ENCODE results near the gene WDR64.
"Not testable (repeated sequence)": the region's sequence is repeated elsewhere in the genome, so short reads cannot be mapped to it uniquely, and the experiment has no call there.

WDR64 gene

DNA sequence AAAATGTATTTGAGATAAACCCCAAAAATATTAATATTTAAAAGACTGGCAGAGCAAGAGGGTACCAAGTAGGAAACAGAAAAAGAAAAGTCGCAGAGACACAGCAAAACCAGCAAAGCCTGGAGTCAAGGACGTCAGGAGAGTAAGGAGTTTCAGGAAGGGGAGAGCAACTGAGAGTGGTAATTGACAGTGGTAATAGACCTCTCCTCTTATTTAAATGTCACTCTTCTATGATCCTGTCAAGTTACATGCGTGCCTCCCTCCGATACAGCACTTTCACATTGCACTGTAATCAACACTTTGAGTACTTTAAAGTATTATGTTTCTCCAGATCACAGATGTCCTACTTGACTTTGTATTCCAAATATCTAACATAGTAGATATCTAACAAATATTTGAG lies 113.3 kb downstream of the WDR64 start:
- H3K4me1 Mint-ChIP-seq: peaks cover 10% of the 10 kb centered on the region
- no peaks in the 10 kb centered on the region for H3K36me3 Mint-ChIP-seq
- no peak overlapping the region for H3K4me3 Mint-ChIP-seq
- no peaks in the 10 kb centered on the region for H3K9me3 Mint-ChIP-seq
- H3K27ac Mint-ChIP-seq: no peak overlapping the region
- peaks cover 2% of the 10 kb centered on the region for H3K27me3 Mint-ChIP-seq

DNA sequence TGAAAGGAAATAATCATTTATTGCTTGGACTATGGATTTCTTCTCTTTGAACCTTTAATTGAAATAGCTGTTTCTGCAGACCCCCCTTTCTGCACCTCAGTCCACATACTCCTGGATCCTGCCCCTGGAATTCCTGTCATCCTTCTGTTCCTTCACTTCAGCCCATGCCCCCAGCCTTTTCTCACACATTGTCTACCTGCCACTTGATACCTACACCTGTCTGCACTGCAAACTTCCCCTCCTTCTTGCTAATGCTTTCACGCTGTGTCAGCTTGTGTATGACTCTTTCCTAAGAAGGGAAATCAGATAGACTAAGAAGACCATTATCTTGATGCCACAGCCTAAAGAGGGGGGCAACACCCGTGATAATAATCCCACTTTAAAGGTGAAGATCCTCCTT lies 115.7 kb downstream of the WDR64 start:
- no peaks in the 10 kb centered on the region for H3K27me3 Mint-ChIP-seq
- peaks cover 10% of the 10 kb centered on the region for H3K4me1 Mint-ChIP-seq
- H3K4me3 Mint-ChIP-seq: no peak overlapping the region
- no peaks in the 10 kb centered on the region for H3K9me3 Mint-ChIP-seq
- H3K27ac Mint-ChIP-seq: no peak overlapping the region
- H3K36me3 Mint-ChIP-seq: no peaks in the 10 kb centered on the region

DNA sequence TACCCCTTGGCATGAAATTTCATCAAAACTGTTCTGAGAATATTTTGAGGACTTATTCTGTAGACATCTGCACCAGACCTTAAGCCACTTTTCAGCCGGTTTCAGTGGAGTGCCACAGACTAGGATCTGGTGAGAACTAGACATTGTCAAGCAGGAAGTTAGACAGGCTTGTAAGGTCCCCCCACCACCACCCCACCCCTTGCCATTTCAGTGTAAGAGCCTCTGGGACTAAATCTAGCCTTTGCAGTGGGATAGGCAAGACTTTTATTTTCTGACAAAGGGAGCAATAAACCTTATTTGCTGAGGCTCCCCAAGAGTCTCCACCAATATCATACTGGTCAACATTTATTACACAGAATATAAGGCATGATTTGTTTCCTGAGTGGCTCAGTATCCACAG lies 118.0 kb downstream of the WDR64 start:
- no peak overlapping the region for H3K27ac Mint-ChIP-seq
- H3K4me3 Mint-ChIP-seq: no peak overlapping the region
- no peaks in the 10 kb centered on the region for H3K36me3 Mint-ChIP-seq
- H3K4me1 Mint-ChIP-seq: peaks cover 10% of the 10 kb centered on the region
- no peaks in the 10 kb centered on the region for H3K9me3 Mint-ChIP-seq
- H3K27me3 Mint-ChIP-seq: peaks cover 1% of the 10 kb centered on the region

DNA sequence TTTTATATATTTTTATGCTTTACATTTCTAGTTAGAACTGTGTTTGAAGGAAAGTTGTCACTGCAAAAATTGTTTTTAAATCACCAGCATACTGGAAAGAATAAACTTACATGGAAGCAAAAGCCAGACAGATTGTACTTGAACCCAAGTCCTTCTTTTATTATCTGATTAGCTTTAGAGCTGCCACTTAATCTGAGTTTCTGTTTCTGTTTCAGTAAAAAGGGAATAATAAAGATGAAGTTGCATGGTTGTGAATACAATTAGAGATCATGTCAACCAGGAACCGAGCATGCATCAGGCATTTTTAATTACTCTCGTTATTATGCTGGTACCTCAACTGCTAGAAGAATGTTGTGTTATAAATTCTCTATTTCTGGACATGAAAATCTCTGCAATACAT lies 119.0 kb downstream of the WDR64 start:
- Mint-ChIP-seq H3K9me3 (no peaks in the 10 kb centered on the region), H3K36me3 (no peaks in the 10 kb centered on the region), H3K27me3 (peaks cover 1% of the 10 kb centered on the region), H3K4me1 (peaks cover 10% of the 10 kb centered on the region), H3K4me3 (no peak overlapping the region), H3K27ac (no peak overlapping the region)

DNA sequence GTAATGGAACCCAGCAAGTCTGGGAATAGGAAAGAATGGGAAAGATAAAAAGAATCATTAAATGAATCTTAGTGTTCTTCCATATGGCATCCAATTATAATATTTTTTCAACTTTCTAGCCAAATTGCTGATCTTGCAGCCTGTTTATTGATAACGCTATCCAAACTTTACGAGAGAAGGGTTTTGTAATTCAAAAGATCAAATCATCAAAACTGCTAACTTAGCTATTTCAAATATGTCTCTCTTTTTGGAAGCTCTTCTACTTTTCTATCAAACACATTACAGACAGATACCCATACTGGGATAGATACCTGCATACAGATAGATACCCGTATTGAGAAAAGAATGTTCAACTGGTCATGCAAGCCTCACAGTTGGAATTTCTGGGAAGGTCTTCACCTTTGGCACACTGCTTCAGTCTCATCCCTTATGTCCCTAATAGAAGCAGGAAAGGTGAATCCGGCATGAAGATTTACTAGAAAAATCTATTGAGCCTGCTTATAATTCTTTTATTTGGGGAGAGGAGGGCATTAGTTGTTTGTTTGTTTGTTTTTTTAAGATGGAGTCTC lies 120.9 kb downstream of the WDR64 start:
- Mint-ChIP-seq H3K4me1 (peaks cover 10% of the 10 kb centered on the region), H3K36me3 (no peaks in the 10 kb centered on the region), H3K27ac (no peak overlapping the region), H3K27me3 (peaks cover 1% of the 10 kb centered on the region), H3K9me3 (no peaks in the 10 kb centered on the region), H3K4me3 (no peak overlapping the region)

DNA sequence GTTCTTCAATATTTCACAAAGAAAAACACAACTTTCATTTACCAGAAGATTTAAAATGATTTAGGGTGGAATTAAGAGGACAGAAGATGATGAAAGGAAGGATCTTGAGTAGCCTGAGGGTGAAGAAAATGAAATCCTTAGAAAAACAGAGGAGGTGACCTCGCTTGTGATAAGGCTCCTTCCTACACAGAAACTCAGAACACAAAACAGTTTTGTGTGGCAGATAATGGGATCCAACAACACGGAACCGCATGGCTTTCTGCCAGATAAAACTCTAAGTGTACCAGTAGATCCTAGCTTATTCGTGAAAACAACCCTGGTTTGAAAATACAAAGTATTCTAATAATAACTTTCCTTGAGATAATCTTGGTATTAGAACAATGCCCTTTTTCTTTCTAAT lies 121.9 kb downstream of the WDR64 start:
- H3K27ac Mint-ChIP-seq: no peak overlapping the region
- no peaks in the 10 kb centered on the region for H3K36me3 Mint-ChIP-seq

DNA sequence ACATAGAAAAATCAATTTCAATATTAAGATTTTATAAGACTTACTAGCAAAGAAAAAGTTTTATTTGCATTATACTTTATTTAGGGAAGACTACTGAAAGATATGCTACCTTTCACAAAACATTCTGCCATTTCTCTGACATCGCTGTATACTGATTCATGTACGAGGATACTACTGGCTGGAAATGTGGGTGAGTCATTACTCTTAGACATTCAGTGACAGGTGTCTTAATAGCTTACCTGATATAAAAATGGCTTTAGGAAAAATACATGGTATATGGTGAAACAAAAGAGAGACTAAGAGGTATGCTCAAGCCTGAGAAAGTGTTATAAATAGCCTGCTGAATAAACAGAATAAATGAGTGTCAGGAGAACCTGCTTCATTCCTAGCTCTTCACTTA lies 122.9 kb downstream of the WDR64 start:
- peaks cover 1% of the 10 kb centered on the region for H3K27me3 Mint-ChIP-seq
- H3K36me3 Mint-ChIP-seq: no peaks in the 10 kb centered on the region
- no peak overlapping the region for H3K27ac Mint-ChIP-seq
- no peak overlapping the region for H3K4me3 Mint-ChIP-seq
- peaks cover 4% of the 10 kb centered on the region for H3K4me1 Mint-ChIP-seq
- H3K9me3 Mint-ChIP-seq: no peaks in the 10 kb centered on the region

More for the DNA sequence above, 121.9 kb downstream of the WDR64 start:
- Mint-ChIP-seq H3K9me3 (no peaks in the 10 kb centered on the region), H3K4me3 (no peak overlapping the region), H3K27me3 (peaks cover 1% of the 10 kb centered on the region), H3K4me1 (peaks cover 10% of the 10 kb centered on the region)

DNA sequence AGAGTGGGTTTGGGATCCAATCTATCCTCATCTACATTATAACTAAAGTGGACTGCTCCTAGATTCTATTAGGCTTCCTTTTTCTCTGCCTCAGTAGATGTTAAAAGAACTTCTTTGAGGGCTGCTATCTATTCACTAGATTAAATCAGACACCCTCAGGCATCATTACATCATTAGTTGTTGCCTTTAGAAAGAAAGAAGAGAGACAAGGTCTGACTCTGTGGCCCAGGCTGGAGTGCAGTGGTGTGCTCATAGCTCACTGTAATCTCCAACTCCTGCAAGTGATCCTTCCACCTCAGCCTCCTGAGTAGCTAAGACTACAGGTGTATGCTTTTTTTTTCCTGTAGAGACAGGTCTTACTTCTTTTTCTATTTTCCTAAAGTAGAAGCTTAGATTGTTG lies 124.8 kb downstream of the WDR64 start:
- H3K4me3 Mint-ChIP-seq: no peak overlapping the region
- no peaks in the 10 kb centered on the region for H3K36me3 Mint-ChIP-seq
- peaks cover 1% of the 10 kb centered on the region for H3K27me3 Mint-ChIP-seq
- H3K27ac Mint-ChIP-seq: no peak overlapping the region
- H3K9me3 Mint-ChIP-seq: no peaks in the 10 kb centered on the region
- H3K4me1 Mint-ChIP-seq: no peaks in the 10 kb centered on the region

DNA sequence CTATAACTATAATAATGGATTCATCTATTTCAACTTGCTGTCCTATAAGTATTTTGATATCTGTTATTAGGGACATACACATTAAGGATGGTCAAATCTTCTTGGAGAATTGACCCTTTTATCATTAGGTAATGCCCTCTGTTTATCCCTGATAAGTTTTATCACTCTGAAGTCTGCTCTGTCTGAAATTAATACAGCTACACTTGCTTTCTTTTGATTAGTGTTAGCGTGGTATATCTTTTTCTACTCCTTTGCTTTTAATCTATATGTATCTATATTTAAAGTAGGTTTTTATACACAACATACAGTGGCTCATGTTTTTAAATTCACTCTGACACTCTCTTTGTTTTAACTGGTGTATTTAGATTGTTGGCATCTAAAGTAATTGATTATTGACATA lies 126.0 kb downstream of the WDR64 start:
- H3K4me3 Mint-ChIP-seq: no peak overlapping the region
- no peaks in the 10 kb centered on the region for H3K36me3 Mint-ChIP-seq
- no peak overlapping the region for H3K27ac Mint-ChIP-seq
- no peaks in the 10 kb centered on the region for H3K4me1 Mint-ChIP-seq
- H3K27me3 Mint-ChIP-seq: peaks cover 1% of the 10 kb centered on the region
- no peaks in the 10 kb centered on the region for H3K9me3 Mint-ChIP-seq

DNA sequence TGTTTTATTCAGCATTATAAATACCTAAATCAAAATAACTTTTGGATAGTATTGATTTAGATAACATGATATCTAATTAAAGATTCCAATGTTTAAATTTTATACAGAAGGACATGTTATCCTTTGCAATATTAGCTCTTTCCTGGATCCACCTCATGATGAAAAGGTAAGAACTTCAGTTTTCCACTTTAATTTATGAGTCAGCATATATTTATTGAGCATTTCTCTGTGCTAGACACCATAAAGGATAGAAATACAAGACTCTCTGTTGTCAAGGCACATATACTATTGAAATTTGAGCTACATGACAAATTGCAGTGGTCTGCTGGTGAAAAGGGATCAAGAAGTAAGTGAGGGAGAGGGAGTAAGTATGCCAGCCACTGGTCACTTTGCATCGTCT lies 127.8 kb downstream of the WDR64 start:
- Mint-ChIP-seq H3K36me3 (no peaks in the 10 kb centered on the region), H3K27me3 (peaks cover 1% of the 10 kb centered on the region), H3K9me3 (no peaks in the 10 kb centered on the region)

DNA sequence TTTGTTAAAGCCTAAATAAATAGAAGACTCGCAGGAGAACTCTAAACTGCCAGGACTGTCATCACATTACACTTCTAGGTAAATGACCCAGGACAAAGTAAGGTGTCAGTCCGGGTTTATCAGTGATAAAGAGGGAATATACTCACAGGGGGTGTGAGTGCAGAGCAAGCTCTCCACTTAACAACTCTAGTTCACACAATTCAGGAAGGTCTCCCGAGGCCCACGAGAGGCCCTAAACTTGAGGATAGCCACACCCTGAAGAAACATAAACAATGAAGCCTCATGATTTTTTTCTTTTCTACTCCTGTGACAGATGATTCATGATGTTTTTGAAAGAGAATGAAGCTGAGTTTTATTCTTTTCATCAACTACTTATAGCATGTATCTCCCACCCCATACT lies 130.3 kb downstream of the WDR64 start:
- Mint-ChIP-seq H3K4me1 (no peaks in the 10 kb centered on the region), H3K27me3 (no peaks in the 10 kb centered on the region), H3K36me3 (no peaks in the 10 kb centered on the region), H3K9me3 (no peaks in the 10 kb centered on the region), H3K27ac (no peak overlapping the region), H3K4me3 (no peak overlapping the region)

More for the DNA sequence above, 127.8 kb downstream of the WDR64 start:
- Mint-ChIP-seq H3K4me3 (no peak overlapping the region), H3K4me1 (no peaks in the 10 kb centered on the region), H3K27ac (no peak overlapping the region)

DNA sequence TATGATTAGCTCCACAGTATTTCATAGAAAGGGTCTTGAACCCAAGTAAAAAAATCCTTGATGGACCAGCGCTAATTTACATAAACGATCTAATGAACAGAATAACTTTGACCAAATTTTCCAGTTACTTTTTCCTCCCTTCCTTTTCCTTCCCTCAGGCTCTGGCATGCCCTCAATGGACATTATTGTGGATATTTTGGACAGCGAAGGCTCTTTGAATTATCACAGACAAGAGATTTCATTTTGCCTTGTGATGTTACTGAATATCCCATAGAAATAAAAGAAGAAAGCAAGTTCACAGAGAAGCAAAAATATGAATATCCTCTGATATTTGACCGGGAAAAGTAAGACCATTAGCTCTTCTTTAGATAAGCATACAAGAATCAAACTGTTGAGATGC lies 135.6 kb downstream of the WDR64 start:
- Mint-ChIP-seq H3K27me3 (no peaks in the 10 kb centered on the region), H3K9me3 (no peaks in the 10 kb centered on the region), H3K27ac (no peak overlapping the region), H3K4me1 (no peaks in the 10 kb centered on the region), H3K4me3 (no peak overlapping the region), H3K36me3 (no peaks in the 10 kb centered on the region)

DNA sequence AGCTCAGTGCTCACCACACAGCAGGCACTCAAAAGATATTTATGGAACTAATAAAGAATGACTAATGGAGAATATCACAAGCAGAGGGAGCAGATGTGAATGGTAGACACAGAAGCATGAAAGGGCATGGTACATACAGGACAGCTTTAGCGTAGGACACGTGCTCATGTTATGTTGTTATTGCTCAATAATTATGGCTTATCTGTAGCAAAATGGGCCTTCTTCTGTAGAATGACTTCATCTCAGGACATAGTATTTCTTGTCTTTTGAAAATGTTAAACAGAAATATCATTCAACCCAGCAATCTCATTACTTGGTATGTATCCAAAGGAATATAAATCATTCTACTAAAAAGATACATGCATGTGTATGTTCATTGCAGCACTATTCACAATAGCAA lies 137.0 kb downstream of the WDR64 start:
- Mint-ChIP-seq H3K27ac (no peak overlapping the region), H3K27me3 (no peaks in the 10 kb centered on the region), H3K36me3 (no peaks in the 10 kb centered on the region), H3K4me3 (no peak overlapping the region), H3K9me3 (no peaks in the 10 kb centered on the region), H3K4me1 (no peaks in the 10 kb centered on the region)

DNA sequence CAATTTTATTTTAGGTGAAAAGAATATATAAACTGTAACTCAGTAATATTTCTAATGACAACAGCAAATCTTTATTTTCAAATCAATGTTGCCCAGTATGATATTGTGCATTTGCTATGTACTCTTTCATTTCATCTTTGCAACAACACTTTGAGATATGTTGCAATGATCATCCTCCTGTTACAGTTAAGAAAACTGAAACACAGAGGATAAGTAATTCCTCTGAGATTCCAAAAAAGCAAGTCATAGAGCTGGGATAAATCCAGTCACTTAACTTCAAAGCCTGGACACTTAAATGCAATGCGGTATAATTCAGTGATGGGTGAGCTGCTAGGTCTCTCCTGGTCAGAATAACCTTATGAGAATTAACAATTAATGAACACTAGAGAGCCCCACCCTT lies 147.3 kb downstream of the WDR64 start:
- Mint-ChIP-seq H3K27ac (no peak overlapping the region), H3K4me3 (no peak overlapping the region), H3K27me3 (no peaks in the 10 kb centered on the region), H3K36me3 (no peaks in the 10 kb centered on the region), H3K4me1 (no peaks in the 10 kb centered on the region), H3K9me3 (no peaks in the 10 kb centered on the region)

DNA sequence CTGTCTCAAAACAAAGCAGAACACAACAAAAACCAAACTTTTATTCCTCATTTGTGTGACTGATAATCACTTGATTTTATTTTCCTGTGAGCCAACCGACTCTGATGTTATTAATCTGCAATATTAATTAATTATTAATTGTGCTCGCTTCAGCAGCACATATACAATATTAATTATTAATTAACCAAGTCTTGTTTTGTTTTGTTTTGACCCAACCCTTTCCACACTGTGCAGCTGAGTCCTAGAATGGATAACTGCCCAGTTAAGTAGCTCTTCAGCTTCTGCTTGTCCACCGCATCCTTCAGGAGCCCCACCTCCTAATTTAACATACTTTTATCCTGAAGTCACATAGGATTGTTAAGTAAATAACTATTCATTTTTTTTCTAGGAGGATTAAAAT lies 148.6 kb downstream of the WDR64 start:
- Mint-ChIP-seq H3K27me3 (no peaks in the 10 kb centered on the region), H3K27ac (no peak overlapping the region), H3K36me3 (no peaks in the 10 kb centered on the region), H3K4me1 (no peaks in the 10 kb centered on the region), H3K9me3 (no peaks in the 10 kb centered on the region), H3K4me3 (no peak overlapping the region)

DNA sequence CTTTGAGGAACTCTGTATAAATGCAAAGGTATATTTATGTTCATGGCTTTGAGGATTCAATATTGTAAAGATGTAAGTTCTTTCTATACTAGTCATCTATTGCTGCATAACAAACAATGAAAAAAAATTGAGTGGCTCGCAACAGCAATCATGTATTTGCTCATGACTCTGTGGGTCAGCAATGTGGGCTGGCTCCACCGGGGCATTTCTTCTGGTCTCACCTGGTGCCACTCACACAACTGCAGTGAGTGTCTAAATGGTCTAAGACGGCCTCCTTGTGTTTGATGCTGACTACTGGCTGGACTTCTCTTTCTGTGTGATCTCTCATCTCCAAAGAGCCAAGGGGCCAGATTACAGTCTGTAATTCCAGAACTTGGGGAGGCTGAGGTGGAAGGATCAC lies 150.8 kb downstream of the WDR64 start:
- no peak overlapping the region for H3K27ac Mint-ChIP-seq
- H3K4me3 Mint-ChIP-seq: no peak overlapping the region
- no peaks in the 10 kb centered on the region for H3K27me3 Mint-ChIP-seq
- no peaks in the 10 kb centered on the region for H3K9me3 Mint-ChIP-seq
- no peaks in the 10 kb centered on the region for H3K36me3 Mint-ChIP-seq
- no peaks in the 10 kb centered on the region for H3K4me1 Mint-ChIP-seq

DNA sequence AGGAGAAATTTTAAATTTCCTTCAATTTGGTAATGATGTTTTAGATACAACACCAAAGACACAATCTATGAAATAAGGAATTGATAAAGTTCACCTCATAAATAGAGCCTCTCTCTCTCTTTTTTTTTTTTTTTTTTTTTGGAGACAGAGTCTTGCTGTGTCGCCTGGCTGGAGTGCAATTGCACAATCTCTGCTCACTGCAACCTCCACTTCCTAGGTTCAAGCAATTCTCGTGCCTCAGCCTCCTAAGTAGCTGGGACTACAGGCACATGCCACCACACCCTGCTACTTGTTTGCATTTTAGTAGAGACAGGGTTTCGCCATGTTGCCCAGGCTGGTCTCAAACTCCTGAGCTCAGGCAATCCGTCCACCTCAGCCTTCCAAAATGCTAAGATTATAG lies 152.6 kb downstream of the WDR64 start:
- H3K9me3 Mint-ChIP-seq, H3K27ac Mint-ChIP-seq, H3K4me3 Mint-ChIP-seq, H3K27me3 Mint-ChIP-seq, H3K4me1 Mint-ChIP-seq, H3K36me3 Mint-ChIP-seq: not testable (repeated sequence)
